Ovary (tissue), 10 donors: ENCODE data around the gene DMAC2. TPM values are rescaled to one million over a fixed set of nuclear protein-coding genes. Genes with fewer than 3 reads are reported as not detected.
"Not testable (repeated sequence)": the region's sequence is repeated elsewhere in the genome, so short reads cannot be mapped to it uniquely, and the experiment has no call there.

Source experiments
- DNase-seq, 5 donors: peaks; one replicate each; pipeline ENCODE4 v3.0.0-alpha.2; 2019 to 2020
- H3K27ac ChIP-seq, 2 donors: fragments of 200-600 bp; one replicate each; pipeline versions ENCODE4 v1.5.1 to v1.8.0; 2019 to 2022
- H3K27me3 ChIP-seq: fragments of 200-600 bp; one replicate; pipeline ENCODE4 v1.8.0; 2022
- H3K36me3 ChIP-seq: fragments of 200-600 bp; sonication (generic); one replicate; pipeline ENCODE4 v1.5.1; 2019
- H3K4me1 ChIP-seq: one replicate; pipeline ENCODE4 v1.8.1; 2013; ENCODE audit warnings: mild to moderate bottlenecking, moderate library complexity; ENCODE audit not compliant: insufficient read depth
- H3K4me3 ChIP-seq: fragments of 200-600 bp; sonication (generic); one replicate; pipeline ENCODE4 v1.5.1; 2017
- H3K9me3 ChIP-seq, 2 donors: fragments of 200-600 bp in 1 of 2; sonication (generic) in 1 of 2; one replicate each; pipeline versions ENCODE4 v1.5.1 to v1.8.1; 2013 to 2019; ENCODE audit warnings: mild to moderate bottlenecking in 1 of 2, moderate library complexity in 1 of 2
- EP300 ChIP-seq: sonication (generic); formaldehyde crosslinking; IDR thresholded peaks from one replicate; pipeline ENCODE4 v1.6.1; 2017; ENCODE audit warnings: antibody characterized with exemption
- POLR2A ChIP-seq: fragments of 450-650 bp; IDR thresholded peaks from one replicate; pipeline ENCODE4 v1.6.1; 2017; ENCODE audit warnings: antibody characterized with exemption, mild to moderate bottlenecking, moderate library complexity
- WGBS, 3 donors: extraction: QIAGEN DNeasy Blood & Tissue Kit in 1 of 3; methylation state at CpG; one replicate each; pipeline versions ENCODE4 v1.1.5 to v1.1.7; 2013 to 2017; 5-methylcytosine and 5-hydroxymethylcytosine counted together
- intact Hi-C, 4 donors: fragments of 100-400 bp; cut with DNase I; formaldehyde crosslinking; loops; one replicate each; pipeline versions ENCODE4 v1.11.0 to v1.15.1; 2022 to 2023
- long read RNA-seq, 3 donors: library from polyadenylated mRNA in 2 of 3; unstranded in 2 of 3; transcript quantifications; one replicate each; pipeline ENCODE4 v2.0.0 and lab custom pipeline, GENCODE V29; 2021 to 2026
- polyA plus RNA-seq, 2 donors: library from polyadenylated mRNA; stranded (reverse); fragments of 200-250 nt in 1 of 2; fragments of 350-450 nt in 1 of 2; fragmentation: Illumina TruSeq in 1 of 2; extraction: RNeasy Lipid Tissue Mini Kit (QIAGEN cat#74804) in 1 of 2; gene quantifications; one replicate each; pipeline ENCODE4 v1.2.3, GENCODE V29; 2013 to 2014
- total RNA-seq, 7 donors: library from RNA; depleted of rRNA in 2 of 7; stranded (reverse); fragments of >200 nt in 2 of 7; fragmentation: NEBNext Ultra II Directional in 3 of 7; extraction: Animal tissue kit (Norgen Biotek cat#: 25700) in 3 of 7; gene quantifications; one replicate each; pipeline versions ENCODE4 v1.1.0 to v1.2.4, GENCODE V29; 2016 to 2023
- TF ChIP-seq, protein P1 (sequence below), 3 donors: fragments of 450-650 bp in 2 of 3; fragments of 200-600 bp in 1 of 3; IDR thresholded peaks; one replicate each; pipeline versions ENCODE4 v1.5.1 to v1.8.0; 2016 to 2022; ENCODE audit warnings: antibody characterized with exemption in 3 of 3, mild to moderate bottlenecking in 1 of 3
- donor health status: DM: no; HTN: no; CAD: no; lungs with moderate emphysema.
- donor health status: DM: no; HTN: no; CAD: no.
- donor health status: Bipolar disorder and iron deficiency.
- donor health status: DM: yes; HTN: yes; CAD: no.
- donor health status: DM: no; HTN: no; CAD: no.
- donor health status: DM: yes; HTN: yes; CAD: no.

Gene DMAC2
- 10 to 100 TPM; 23.1 to 35.9 (median 33.1) TPM for total RNA-seq
- 10 to 100 TPM; 31.0 TPM for polyA plus RNA-seq
- long read RNA-seq, donor 1, transcript DMAC2-201 (6 exons, 1,692 nt) = major isoform, 109 of 206 reads
- long read RNA-seq, donor 1, transcript DMAC2-208 (5 exons, 979 nt) = minor isoform, 23 of 206 reads
- long read RNA-seq, donor 1, transcript DMAC2-210 (5 exons, 1,622 nt) = minor isoform, 27 of 206 reads
- long read RNA-seq, donor 1, transcript DMAC2-204 (4 exons, 1,454 nt) = minor isoform, 11 of 206 reads
- long read RNA-seq, donor 1, partial matches to known transcripts = 16 of 206 reads
- long read RNA-seq, donor 1, other reads (novel, unspliced or antisense) = 20 of 206 reads
- long read RNA-seq, donor 2, partial matches to known transcripts = 0 of 13 reads
- long read RNA-seq, donor 2, other reads (novel, unspliced or antisense) = 0 of 13 reads
- long read RNA-seq, donor 3, transcript DMAC2-210 (5 exons, 1,622 nt) = minor isoform, 7 of 40 reads
- long read RNA-seq, donor 3, transcript DMAC2-201 (6 exons, 1,692 nt) = major isoform, 21 of 40 reads
- long read RNA-seq, donor 3, partial matches to known transcripts = 1 of 40 reads
- long read RNA-seq, donor 3, other reads (novel, unspliced or antisense) = 8 of 40 reads

DNA sequence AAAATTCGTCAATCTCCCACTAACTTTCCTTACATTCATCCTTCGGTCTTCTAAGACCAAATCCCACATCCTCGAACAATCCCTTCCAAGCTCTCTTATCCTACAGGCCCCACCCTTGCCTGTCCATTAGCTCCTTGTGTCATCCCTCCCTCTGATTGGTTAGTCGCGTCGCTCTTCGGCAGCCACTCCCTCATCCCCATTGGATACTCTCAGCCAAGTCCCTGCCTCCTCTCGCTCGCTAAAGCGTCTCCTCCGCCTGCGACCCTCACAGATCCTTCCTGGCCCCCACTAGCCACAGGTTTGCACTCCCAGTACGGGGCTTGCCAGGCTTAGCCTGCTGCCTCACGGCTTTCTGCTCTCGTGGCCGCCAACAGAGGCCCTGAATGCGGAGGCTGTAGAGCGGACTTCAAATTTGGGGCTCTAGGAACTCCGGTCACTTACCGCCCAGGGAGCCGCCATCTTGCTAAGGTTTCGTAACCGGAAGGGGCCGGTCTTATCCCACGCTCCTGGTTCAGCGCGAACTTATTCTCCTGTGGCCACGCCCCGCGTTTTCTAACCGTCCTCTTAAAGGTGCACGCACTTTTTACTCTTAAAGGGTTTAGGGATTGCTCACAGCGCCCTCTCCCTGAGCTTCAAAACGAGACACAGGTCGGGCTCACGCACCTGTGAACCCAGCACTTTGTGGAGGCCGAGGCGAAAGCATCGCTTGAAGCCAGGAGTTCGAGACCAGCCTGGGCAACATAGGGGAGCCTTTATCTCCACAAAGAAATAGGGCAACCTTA is at the start of gene DMAC2:
Gene DMAC2 (minus strand): TSS at position 472 of the 782 bp plus-strand sequence. CDS start 13 bp downstream, at position 459.
- intact Hi-C loops = loop anchor here in 1 of 4 donors (10.0 kb wide), 1 partner anchor 115 kb away; no protein-coding TSS in a partner anchor
- TF ChIP-seq POLR2A (peak; percentile 90), EP300 (peak; percentile 17)
- TF ChIP-seq, protein P1, sequence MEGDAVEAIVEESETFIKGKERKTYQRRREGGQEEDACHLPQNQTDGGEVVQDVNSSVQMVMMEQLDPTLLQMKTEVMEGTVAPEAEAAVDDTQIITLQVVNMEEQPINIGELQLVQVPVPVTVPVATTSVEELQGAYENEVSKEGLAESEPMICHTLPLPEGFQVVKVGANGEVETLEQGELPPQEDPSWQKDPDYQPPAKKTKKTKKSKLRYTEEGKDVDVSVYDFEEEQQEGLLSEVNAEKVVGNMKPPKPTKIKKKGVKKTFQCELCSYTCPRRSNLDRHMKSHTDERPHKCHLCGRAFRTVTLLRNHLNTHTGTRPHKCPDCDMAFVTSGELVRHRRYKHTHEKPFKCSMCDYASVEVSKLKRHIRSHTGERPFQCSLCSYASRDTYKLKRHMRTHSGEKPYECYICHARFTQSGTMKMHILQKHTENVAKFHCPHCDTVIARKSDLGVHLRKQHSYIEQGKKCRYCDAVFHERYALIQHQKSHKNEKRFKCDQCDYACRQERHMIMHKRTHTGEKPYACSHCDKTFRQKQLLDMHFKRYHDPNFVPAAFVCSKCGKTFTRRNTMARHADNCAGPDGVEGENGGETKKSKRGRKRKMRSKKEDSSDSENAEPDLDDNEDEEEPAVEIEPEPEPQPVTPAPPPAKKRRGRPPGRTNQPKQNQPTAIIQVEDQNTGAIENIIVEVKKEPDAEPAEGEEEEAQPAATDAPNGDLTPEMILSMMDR (IDR thresholded peaks at IDR 0.05) = no peak
- no peaks in the 10 kb centered on the region for H3K9me3 ChIP-seq
- H3K36me3 ChIP-seq = no peaks in the 10 kb centered on the region
- peak within 1 kb of the TSS; percentile 66 to 95 for H3K27ac ChIP-seq
- DNase-seq = peak; percentile 89 to 97 (median 92)
- H3K4me3 ChIP-seq = peak within 1 kb of the TSS; percentile 91
- no peaks in the 10 kb centered on the region for H3K4me1 ChIP-seq
- no peaks in the 10 kb centered on the region for H3K27me3 ChIP-seq
- 1% methylated on average over 40 of the region's 40 CpGs for WGBS, 3 donors

DNA sequence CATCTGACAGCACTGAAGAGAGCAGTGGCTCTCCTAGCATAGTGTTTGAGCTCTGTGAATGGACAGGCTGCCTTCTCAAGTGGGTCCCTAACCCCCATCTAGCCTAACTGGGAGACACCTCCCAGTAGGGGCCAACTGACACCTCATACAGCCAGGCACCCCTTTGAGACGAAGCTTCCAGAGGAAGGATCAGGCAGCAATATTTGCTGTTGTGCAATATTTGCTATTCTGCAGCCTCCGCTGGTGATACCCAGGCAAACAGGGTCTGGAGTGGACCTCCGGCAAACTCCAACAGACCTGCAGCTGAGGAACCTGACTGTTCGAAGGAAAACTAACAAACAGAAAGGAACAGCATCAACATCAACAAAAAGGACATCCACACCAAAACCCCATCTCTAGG is 47.2 kb upstream of the DMAC2 start:
- WGBS, 3 donors = 80 to 88% (median 84%) methylated on average over 4 of the region's 4 CpGs
- not testable (repeated sequence) for H3K4me3 ChIP-seq, DNase-seq

DNA sequence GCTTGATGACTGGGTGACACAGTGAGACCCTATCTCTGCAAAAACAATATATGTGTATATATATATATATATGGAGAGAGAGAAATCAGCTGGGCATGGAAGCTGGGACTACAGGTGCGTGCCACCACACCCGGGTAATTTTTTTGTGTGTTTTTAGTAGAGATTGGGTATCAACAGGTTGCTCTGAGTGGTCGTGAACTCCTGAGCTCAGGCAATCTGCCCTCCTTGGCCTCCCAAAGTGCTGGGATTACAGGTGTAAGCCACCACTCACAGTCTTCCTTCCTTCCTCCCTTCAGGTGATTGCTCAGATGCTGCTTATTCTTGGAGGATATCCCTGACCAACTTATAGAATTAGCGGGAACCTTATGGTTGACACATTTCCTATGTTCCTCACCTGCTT is 45.1 kb upstream of the DMAC2 start:
- Histone ChIP-seq H3K4me1 (no peaks in the 10 kb centered on the region), H3K27ac (no peak overlapping the region), H3K4me3 (no peak overlapping the region), H3K9me3 (no peaks in the 10 kb centered on the region), H3K27me3 (no peaks in the 10 kb centered on the region), H3K36me3 (no peaks in the 10 kb centered on the region)
- no peak for TF ChIP-seq EP300
- TF ChIP-seq POLR2A = no peak
- intact Hi-C loops = no loop called here
- WGBS, 3 donors = 72 to 79% (median 75%) methylated on average over 4 of the region's 4 CpGs
- no peak for DNase-seq

More for the DNA sequence above, 47.2 kb upstream of the DMAC2 start:
- H3K27ac ChIP-seq, H3K4me1 ChIP-seq, H3K36me3 ChIP-seq, H3K27me3 ChIP-seq, H3K9me3 ChIP-seq, intact Hi-C loops: not testable (repeated sequence)

- Histone ChIP-seq H3K4me1 (no peaks in the 10 kb centered on the region), H3K4me3 (no peak overlapping the region), H3K27me3 (no peaks in the 10 kb centered on the region), H3K36me3 (no peaks in the 10 kb centered on the region), H3K9me3 (no peaks in the 10 kb centered on the region), H3K27ac (peak overlapping the region in 1 of 2 donors; percentile 85)
- TF ChIP-seq, protein P1 (IDR thresholded peaks at IDR 0.05) = no peak
- TF ChIP-seq POLR2A (no peak), EP300 (no peak)
- intact Hi-C loops = no loop called here
- WGBS, 3 donors = 54 to 78% (median 65%) methylated on average over 12 of the region's 12 CpGs
- peak; percentile 28 to 46 (median 38) for DNase-seq
Observed at GRCh38 chr19:41480336-41480735, 40.6 kb upstream of the DMAC2 start.

DNA sequence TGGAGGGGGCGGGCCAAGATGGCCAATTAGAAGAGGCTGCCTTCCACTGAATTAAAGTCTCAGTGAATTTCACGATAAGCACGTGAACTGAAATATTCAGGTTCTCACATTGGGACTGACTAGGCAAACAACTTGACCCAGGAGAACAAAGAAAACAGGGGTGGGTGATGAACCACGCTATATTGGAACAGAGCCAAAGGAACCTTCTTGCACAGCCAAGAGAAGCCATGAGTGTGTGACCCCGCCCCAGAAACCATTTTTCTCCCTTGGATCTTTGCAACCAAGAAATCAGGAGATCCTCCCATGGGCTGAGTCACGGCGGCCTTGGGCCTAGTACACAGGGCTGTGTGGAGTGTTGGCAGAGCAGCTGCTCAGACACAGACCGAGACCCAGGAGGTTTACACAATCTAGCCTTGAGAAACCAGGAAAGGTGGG is 40.1 kb upstream of the DMAC2 start:
- H3K9me3 ChIP-seq = no peaks in the 10 kb centered on the region
- DNase-seq = peak; percentile 68 to 86 (median 80)
- 39 to 52% (median 41%) methylated on average over 8 of the region's 8 CpGs for WGBS, 3 donors
- H3K4me1 ChIP-seq = no peaks in the 10 kb centered on the region
- TF ChIP-seq, protein P1 (IDR thresholded peaks at IDR 0.05) = no peak
- TF ChIP-seq POLR2A (no peak), EP300 (no peak)
- no peak overlapping the region for H3K4me3 ChIP-seq
- peak overlapping the region in 1 of 2 donors; percentile 85 for H3K27ac ChIP-seq
- intact Hi-C loops = no loop called here
- H3K27me3 ChIP-seq = no peaks in the 10 kb centered on the region
- H3K36me3 ChIP-seq = no peaks in the 10 kb centered on the region
